Natural killer cell (primary cell): ENCODE measurements around the gene WEE1. TPM values are rescaled to one million over a fixed set of nuclear protein-coding genes. Genes with fewer than 3 reads are reported as not detected.

Experiments used
- ATAC-seq, 3 donors: fragments of 150-1000 bp in 2 of 3; fragments of 200-7000 bp in 1 of 3; cut with Tn5 transposase; 1 replicate in 1 of 3; 2 replicates in 2 of 3; pipeline ENCODE4 v1.10.0; 2021; ENCODE audit warnings: mild to moderate bottlenecking in 2 of 3, moderate library complexity in 2 of 3
- DNase-seq, 2 donors: peaks; one replicate each; pipeline versions ENCODE4 v3.0.0 to v3.0.0-alpha.2; 2013 to 2021; ENCODE audit warnings: mixed read lengths in 1 of 2
- H3K27ac ChIP-seq: one replicate; pipeline ENCODE4 v1.5.1; 2013; ENCODE audit warnings: mild to moderate bottlenecking, low read length
- H3K27me3 ChIP-seq: one replicate; pipeline ENCODE4 v1.6.1; 2013; ENCODE audit warnings: low read length; ENCODE audit not compliant: control insufficient read depth, insufficient read depth
- H3K36me3 ChIP-seq: one replicate; pipeline ENCODE4 v1.6.1; 2013; ENCODE audit warnings: low read length; ENCODE audit not compliant: control insufficient read depth, insufficient read depth
- H3K4me1 ChIP-seq: one replicate; pipeline ENCODE4 v1.6.1; 2013; ENCODE audit warnings: low read length; ENCODE audit not compliant: control insufficient read depth, insufficient read depth
- H3K4me3 ChIP-seq: one replicate; pipeline ENCODE4 v1.5.1; 2013; ENCODE audit warnings: low read length
- H3K9me3 ChIP-seq: one replicate; pipeline ENCODE4 v1.6.1; 2013; ENCODE audit warnings: low read length; ENCODE audit not compliant: control insufficient read depth, insufficient read depth
- H3K27ac Mint-ChIP-seq, 2 donors: one replicate each; pipeline ENCODE4 v1.8.0; 2022; ENCODE audit warnings: mild to moderate bottlenecking in 2 of 2, mixed read lengths in 2 of 2, moderate library complexity in 1 of 2
- H3K27me3 Mint-ChIP-seq, 2 donors: one replicate each; pipeline ENCODE4 v1.8.0; 2022; ENCODE audit warnings: low read depth in 2 of 2, mixed read lengths in 2 of 2
- H3K36me3 Mint-ChIP-seq: one replicate; pipeline ENCODE4 v1.8.0; 2022; ENCODE audit warnings: mixed read lengths
- H3K4me1 Mint-ChIP-seq, 2 donors: one replicate each; pipeline ENCODE4 v1.8.0; 2022; ENCODE audit warnings: mixed read lengths in 2 of 2
- H3K4me3 Mint-ChIP-seq: one replicate; pipeline ENCODE4 v1.8.0; 2022; ENCODE audit warnings: mild to moderate bottlenecking, moderate library complexity, mixed read lengths
- H3K9me3 Mint-ChIP-seq, 2 donors: one replicate each; pipeline ENCODE4 v1.8.0; 2022; ENCODE audit warnings: mixed read lengths in 2 of 2
- CTCF ChIP-seq: fragments of 200-600 bp; IDR thresholded peaks from one replicate; pipeline ENCODE4 v1.8.0; 2022; ENCODE audit warnings: antibody characterized with exemption
- WGBS: methylation state at CpG from one replicate; pipeline ENCODE4 v1.1.7; 2013; ENCODE audit warnings: missing lambda C conversion rate; ENCODE audit not compliant: insufficient coverage; 5-methylcytosine and 5-hydroxymethylcytosine counted together
- intact Hi-C: fragments of 100-400 bp; cut with micrococcal nuclease; formaldehyde crosslinking; loops from one replicate; pipeline ENCODE4 v1.14.2; 2022
- total RNA-seq, 4 donors: library from RNA; stranded (reverse); fragments of 120-200 nt in 1 of 4; gene quantifications; one replicate each; pipeline versions ENCODE4 v1.2.3 to v1.2.4, GENCODE V29; 2013 to 2022

Gene WEE1
- total RNA-seq, 3 donors from 2014 or later (not counting 1 experiment from before 2014, with no cell fraction given), result 17.1 to 20.8 (median 19.0) TPM

GRCh38 chr11:9527481-9528135 lies 45.9 kb upstream of the WEE1 start:
- H3K27ac ChIP-seq, result no peak overlapping the region
- Mint-ChIP-seq H3K36me3 (no peaks in the 10 kb centered on the region), H3K9me3 (no peaks in the 10 kb centered on the region), H3K27me3 (no peaks in the 10 kb centered on the region), H3K4me3 (no peak overlapping the region), H3K4me1 (no peaks in the 10 kb centered on the region), H3K27ac (no peak overlapping the region)
- intact Hi-C loops, result no loop called here
- ATAC-seq (no peak), DNase-seq (no peak)
- H3K27me3 ChIP-seq, result no peaks in the 10 kb centered on the region
- H3K9me3 ChIP-seq, result no peaks in the 10 kb centered on the region
- no peak overlapping the region for H3K4me3 ChIP-seq
- 70% methylated on average over 4 of the region's 8 CpGs for WGBS
- H3K4me1 ChIP-seq, result no peaks in the 10 kb centered on the region
- H3K36me3 ChIP-seq, result peaks cover 31% of the 10 kb centered on the region
- TF ChIP-seq CTCF, result no peak

- no peak overlapping the region for H3K4me3 ChIP-seq
- Mint-ChIP-seq H3K4me1 (no peaks in the 10 kb centered on the region), H3K27ac (no peak overlapping the region), H3K27me3 (no peaks in the 10 kb centered on the region), H3K36me3 (no peaks in the 10 kb centered on the region), H3K9me3 (no peaks in the 10 kb centered on the region), H3K4me3 (no peak overlapping the region)
- no peak overlapping the region for H3K27ac ChIP-seq
- H3K36me3 ChIP-seq, result peaks cover 31% of the 10 kb centered on the region
- DNase-seq, result no peak
- no peaks in the 10 kb centered on the region for H3K4me1 ChIP-seq
- no CpG with 5 or more reads among the region's 1 CpG for WGBS
- H3K9me3 ChIP-seq, result no peaks in the 10 kb centered on the region
- intact Hi-C loops, result no loop called here
- no peak for ATAC-seq
- TF ChIP-seq CTCF, result no peak
- H3K27me3 ChIP-seq, result no peaks in the 10 kb centered on the region
Observed at GRCh38 chr11:9528136-9528501, 45.4 kb upstream of the WEE1 start.

- H3K4me1 ChIP-seq, result no peaks in the 10 kb centered on the region
- ATAC-seq, result no peak
- Mint-ChIP-seq H3K9me3 (no peaks in the 10 kb centered on the region), H3K4me3 (no peak overlapping the region), H3K4me1 (no peaks in the 10 kb centered on the region), H3K27ac (no peak overlapping the region), H3K27me3 (no peaks in the 10 kb centered on the region), H3K36me3 (no peaks in the 10 kb centered on the region)
- no peak for DNase-seq
- WGBS, result 82% methylated on average over 11 of the region's 12 CpGs
- H3K27ac ChIP-seq, result no peak overlapping the region
- peaks cover 31% of the 10 kb centered on the region for H3K36me3 ChIP-seq
- TF ChIP-seq CTCF, result no peak
- H3K9me3 ChIP-seq, result no peaks in the 10 kb centered on the region
- H3K4me3 ChIP-seq, result no peak overlapping the region
- intact Hi-C loops, result no loop called here
- H3K27me3 ChIP-seq, result no peaks in the 10 kb centered on the region
Observed at GRCh38 chr11:9528573-9529333, 44.7 kb upstream of the WEE1 start.
